AG08395 (cell line): ENCODE results near the gene CHST12.
"Not testable (repeated sequence)": the region's sequence is repeated elsewhere in the genome, so short reads cannot be mapped to it uniquely, and the experiment has no call there.

Source experiments
- DNase-seq: peaks from one replicate; pipeline ENCODE4 v3.0.0; 2012; ENCODE audit warnings: mixed read lengths, low spot score

The CHST12 gene

GRCh38 chr7:2462731-2463130, 59.3 kb downstream of the CHST12 start:
- no peak for DNase-seq

- no peak for DNase-seq
Observed at GRCh38 chr7:2465928-2466327, 62.5 kb downstream of the CHST12 start.

GRCh38 chr7:2466675-2467074, 63.3 kb downstream of the CHST12 start:
- DNase-seq, result no peak

DNA sequence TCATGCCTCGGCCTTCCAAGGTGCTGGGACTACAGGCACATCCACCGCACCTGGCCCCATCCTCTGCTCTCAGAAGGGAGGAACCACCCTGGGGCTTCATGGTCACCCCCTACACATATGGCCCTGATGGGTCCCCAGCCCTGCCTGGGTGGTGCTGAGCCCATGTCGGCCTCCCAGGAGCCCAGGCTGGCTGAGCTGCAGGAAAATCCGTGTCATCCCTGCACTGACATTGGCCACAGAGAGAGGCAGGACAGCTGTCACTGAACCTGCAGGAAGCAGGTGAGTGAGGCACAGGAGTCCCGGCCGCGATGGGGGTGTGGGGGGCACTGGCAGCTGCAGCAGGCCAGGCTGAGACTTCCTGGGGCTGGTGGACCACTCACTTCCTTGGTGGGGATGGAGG, 64.8 kb downstream of the CHST12 start:
- no peak for DNase-seq

GRCh38 chr7:2469460-2470203, 66.2 kb downstream of the CHST12 start:
- not testable (repeated sequence) for DNase-seq

DNA sequence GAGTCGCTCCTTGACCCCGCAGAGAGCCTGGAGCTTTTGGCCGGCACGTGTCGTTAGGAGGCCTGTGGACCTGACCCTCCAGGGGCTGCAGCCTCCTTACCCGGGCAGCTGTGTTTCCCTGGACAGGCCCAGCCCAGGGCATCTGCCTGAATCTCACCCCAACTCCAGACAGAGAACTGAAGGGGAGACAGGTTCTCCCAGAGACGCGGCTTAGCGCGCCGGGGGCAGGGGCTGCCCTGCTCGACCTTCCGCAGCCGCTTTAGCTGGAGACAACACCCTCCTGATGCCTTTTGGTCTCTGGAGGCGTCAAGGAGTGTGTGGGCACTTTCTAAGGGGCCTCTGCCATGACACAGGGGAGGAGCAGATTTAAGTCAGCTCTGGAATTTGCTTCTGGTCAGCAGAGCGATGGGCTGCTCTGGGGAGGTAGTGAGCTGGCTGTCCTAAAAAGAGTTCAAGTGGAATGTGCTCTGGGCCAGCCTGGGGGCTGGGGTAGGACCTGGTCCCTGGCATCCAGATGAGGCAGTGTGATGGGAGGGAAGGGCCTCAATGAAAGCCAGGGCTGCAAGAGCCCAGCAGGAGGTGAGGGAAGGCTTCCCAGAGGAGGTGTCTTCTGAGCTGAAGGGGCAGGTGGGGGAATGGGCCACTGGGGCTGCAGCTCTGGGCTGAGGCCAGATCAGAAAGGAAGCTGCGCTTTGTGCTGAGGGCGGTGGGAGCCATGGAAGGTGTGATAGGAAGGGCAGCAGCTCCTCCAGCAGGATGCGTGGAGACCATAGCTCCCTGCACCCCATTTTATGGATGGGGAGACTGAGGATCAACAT, 67.0 kb downstream of the CHST12 start:
- no peak for DNase-seq

- peak; percentile 42 for DNase-seq
Observed at GRCh38 chr7:2471022-2471329, 67.6 kb downstream of the CHST12 start.

GRCh38 chr7:2471396-2471795, 68.0 kb downstream of the CHST12 start:
- no peak for DNase-seq

DNA sequence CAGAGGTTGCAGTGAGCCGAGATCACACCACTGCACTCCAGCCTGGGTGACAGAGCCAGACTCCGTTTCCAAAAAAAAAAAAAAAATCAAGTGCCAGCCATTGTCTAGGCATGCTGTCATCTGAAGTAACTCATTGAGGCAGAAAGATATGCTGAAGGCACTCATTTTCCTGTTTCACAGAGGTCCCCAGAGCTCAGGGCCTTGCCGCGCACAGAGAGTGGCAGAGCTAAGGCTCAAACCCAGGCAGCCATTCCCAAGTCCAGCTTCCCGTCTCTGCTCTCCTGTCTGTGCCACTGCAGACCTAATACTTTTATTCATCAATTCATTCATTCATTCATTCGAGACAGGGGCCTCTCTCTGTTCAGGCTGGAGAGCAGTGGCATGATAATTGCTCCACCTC, 69.3 kb downstream of the CHST12 start:
- DNase-seq, result no peak

DNA sequence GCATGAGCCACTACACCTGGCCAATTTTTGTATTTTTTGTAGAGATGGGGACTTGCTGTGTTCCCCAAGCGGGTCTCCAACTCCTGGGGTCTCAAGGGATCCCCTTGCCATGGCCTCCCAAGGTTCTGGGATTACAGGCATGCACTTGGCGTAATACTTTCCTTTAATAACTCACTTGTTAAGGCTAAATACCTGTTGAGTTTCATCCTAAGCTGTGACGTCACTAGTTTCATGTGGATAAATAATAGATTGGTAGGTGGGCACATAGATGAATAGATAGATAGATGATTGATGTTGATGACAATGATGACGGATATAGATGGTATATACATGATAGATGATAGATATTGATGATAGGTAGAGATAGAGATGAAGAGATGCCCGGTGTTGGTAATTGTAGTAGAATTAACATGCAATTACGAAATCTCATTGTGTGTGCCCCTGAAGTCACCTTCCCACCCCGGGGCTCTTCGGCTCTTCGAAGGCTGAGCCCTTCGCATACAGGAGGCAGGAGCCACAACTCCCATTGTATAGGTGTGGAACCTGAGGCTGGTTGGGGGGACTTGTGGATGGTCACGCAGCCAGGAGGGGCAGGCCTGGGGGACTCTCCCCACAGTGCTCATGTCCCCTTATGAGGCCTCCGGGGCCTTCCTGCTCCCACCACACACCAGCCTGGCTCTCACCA, 70.2 kb downstream of the CHST12 start:
- DNase-seq, result no peak

- no peak for DNase-seq
Observed at GRCh38 chr7:2474224-2474623, 70.8 kb downstream of the CHST12 start.

DNA sequence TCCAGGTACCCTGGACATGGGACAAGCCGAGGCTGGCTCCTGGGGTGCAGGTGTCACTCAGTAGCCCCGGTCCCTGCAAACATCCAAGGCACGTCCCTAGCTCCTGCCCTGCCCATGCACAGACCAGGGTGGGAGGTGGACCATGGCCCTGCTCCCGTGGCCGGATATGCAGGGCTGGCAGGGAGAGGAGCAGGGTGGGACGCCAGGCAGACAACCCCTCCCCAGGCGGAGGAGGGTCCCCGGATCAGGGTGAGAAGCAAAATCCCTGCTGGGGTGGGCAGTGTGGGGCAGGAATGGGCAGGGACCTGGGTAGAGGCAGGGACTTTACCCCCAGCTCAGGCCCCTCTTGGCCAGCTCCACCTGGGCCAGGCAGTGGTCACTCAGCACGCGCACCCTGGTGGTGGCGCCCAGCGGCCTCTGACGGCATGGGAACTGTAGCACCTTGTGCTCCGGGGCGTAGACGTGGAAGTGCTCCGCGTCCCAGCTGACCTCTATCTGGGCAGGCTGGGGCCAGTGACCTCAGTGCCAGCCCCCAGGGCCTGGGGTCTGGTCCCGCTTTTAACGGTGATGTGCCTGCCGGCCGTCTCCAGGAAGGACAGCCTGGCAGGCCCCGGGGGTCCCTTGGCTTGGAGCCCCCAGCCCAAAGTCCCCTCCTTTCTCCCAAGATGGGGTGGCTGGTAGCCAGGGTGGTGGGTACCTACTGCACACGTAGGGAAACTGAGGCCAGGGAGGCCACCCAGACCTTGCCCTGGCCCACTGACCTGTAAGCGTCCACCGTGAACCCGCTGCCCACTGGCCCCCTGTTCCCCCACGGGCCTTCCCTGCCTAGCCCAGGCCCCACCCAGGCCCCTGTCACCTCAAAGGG, 71.6 kb downstream of the CHST12 start:
- DNase-seq, result no peak

DNA sequence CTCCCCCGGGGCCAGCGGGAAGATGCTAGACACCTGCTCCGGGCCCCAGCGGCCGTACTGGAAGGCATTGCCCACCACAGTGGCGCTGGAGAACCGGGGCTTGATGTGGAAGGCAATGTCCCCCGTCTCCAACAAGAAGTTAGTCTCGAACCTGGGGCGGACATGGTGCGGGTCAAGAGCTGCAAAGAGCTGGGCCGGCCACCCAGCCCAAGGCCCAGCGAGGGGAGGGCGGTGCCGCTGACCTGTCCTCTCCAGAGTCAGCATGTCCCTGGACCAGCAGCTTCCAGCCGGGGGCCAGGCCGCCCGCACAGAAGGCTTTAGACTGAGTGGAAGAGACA, 72.2 kb downstream of the CHST12 start:
- no peak for DNase-seq

DNA sequence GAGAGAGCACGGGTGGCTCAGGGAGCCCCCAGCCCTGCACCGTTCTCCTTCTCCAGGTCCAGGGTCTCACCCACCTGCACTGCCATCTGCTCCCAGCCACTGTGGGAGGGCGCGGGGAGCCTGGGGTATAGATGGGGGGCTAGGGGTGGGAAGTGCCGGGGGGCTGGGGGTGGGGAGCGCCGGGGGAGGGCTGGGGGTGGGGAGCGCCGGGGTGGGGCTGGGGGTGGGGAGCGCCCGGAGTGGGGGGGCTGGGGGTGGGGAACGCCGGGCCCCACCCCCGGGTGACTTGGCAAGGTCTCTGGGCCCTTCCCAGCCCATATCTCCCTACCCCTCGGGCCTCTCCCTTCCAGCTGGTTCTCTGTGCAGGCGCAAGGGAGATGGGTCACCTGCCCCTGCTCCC, 72.9 kb downstream of the CHST12 start, which contains the start of gene GRIFIN:
TSS of gene GRIFIN (minus strand) at position 101 of the 400 bp plus-strand sequence. CDS start at position 86, 15 bp downstream.
- DNase-seq, result no peak

- no peak for DNase-seq
Observed at GRCh38 chr7:2476776-2477446, 73.5 kb downstream of the CHST12 start.

GRCh38 chr7:2477447-2478398, 74.3 kb downstream of the CHST12 start:
- DNase-seq, result peak; percentile 94

GRCh38 chr7:2478399-2478785, 75.0 kb downstream of the CHST12 start:
- DNase-seq, result peak; percentile 96

DNA sequence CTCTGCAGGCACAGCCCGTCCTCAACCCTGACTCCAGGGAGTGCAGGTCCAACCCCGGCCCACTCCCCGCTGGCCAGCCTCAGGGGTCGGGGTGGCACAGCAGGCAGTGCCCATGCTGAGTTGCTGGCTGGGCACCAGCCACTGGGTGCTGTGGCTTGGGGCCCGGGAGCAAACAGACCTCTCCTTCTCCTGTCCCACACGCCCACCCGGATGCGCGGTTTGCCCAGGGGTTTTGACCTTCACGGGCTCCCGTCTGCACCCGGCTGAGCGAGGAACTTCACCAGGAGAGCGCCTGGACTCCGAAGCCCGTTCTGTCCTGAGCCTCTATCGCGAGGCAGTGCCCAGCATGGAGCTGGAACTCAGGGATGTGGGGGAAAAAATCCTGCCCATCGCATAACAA, 75.4 kb downstream of the CHST12 start:
- DNase-seq, result no peak

DNA sequence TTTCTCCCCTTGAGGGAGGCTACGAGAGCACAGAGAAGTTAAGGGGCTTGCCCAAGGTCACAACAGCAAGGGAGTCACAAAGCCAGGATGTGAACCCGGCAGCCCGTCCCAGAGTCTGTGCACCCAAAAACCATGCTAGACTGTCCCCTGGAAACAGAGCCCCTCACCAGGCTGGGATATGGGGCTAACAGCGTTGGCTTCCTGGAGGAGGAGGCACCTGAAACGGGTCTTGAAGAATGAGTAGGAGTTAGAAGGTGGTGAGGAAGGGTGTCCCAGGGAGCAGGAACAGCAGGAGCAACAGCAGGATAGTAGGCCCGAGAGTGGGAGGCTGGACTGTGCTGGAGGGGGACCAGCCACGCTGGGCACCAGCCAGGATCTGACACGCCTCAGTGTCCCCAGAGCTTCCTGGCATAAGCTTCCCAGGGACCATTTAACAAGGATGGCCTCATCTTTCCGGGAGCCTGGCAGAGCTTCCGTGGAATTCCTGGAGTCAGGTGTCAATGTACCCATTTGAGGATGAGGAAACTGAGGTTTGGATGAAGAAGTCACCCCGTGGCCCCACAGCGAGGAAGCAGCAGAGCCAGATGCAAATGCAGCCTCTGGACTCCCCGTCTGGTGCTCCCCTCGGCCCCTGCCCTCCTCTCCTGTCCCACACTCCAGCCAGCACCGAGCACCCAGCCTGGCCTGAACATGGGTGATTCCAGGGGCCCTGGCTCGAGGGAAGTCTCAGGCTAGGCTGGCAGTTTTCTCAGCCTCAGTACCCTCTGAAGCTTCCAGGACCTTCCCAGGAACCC, 76.1 kb downstream of the CHST12 start:
- DNase-seq, result no peak

DNA sequence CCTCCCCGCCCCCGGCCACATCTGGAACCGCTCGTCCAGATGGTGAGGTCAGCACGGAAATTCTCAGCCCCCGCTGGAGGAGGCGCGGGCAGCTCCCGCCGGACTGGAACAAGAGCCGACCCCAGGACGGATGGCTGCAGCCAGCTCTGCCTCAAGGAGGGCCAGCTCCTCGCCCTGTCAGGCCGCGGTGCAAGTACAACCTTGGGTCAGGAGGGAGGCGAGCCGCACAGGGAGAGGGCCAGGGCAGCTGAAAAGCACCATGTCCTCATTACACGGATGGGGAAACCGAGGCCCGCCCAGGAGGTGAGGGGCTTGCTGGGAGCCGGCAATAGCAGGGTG, 76.6 kb downstream of the CHST12 start:
- no peak for DNase-seq
